Inflammatory macrophage treated with lipopolysaccharide for 4 hours (primary cell): ENCODE data around the gene KRT14.
"Not testable (repeated sequence)": the region's sequence is repeated elsewhere in the genome, so short reads cannot be mapped to it uniquely, and the experiment has no call there.

Experiments used
- DNase-seq: peaks from one replicate; pipeline ENCODE4 v3.0.0-alpha.2; 2020

Gene KRT14

GRCh38 chr17:41544935-41545334, 41.8 kb downstream of the KRT14 start:
- DNase-seq = no peak

- no peak for DNase-seq
These were observed 42.2 kb downstream of the KRT14 start for GRCh38 chr17:41544491-41544892.

GRCh38 chr17:41542786-41543185, 43.9 kb downstream of the KRT14 start:
- DNase-seq = not testable (repeated sequence)

- DNase-seq = no peak
These were observed 44.3 kb downstream of the KRT14 start for GRCh38 chr17:41542357-41542756.

GRCh38 chr17:41540921-41541625, 45.6 kb downstream of the KRT14 start:
- DNase-seq = no peak

GRCh38 chr17:41539979-41540701, 46.6 kb downstream of the KRT14 start:
- DNase-seq = no peak

- DNase-seq = no peak
These were observed 47.6 kb downstream of the KRT14 start for GRCh38 chr17:41539071-41539492.

GRCh38 chr17:41538565-41538991, 48.1 kb downstream of the KRT14 start:
- DNase-seq = no peak

GRCh38 chr17:41537990-41538389, 48.7 kb downstream of the KRT14 start:
- DNase-seq = no peak

GRCh38 chr17:41537614-41537954, 49.1 kb downstream of the KRT14 start:
- DNase-seq = no peak

GRCh38 chr17:41536741-41537613, 49.7 kb downstream of the KRT14 start:
- no peak for DNase-seq

- DNase-seq = no peak
These were observed 50.8 kb downstream of the KRT14 start for GRCh38 chr17:41535764-41536481.

GRCh38 chr17:41534899-41535546, 51.7 kb downstream of the KRT14 start:
- DNase-seq = no peak

- DNase-seq = no peak
These were observed 53.1 kb downstream of the KRT14 start for GRCh38 chr17:41533613-41534012.

- no peak for DNase-seq
These were observed 53.6 kb downstream of the KRT14 start for GRCh38 chr17:41532947-41533570.
